ENCODE measurements around the gene ANKRD27.
A peak's percentile ranks its signal among the peaks of the same experiment; 100 is the strongest.
"Not testable (repeated sequence)": the region's sequence is repeated elsewhere in the genome, so short reads cannot be mapped to it uniquely, and the experiment has no call there.

GRCh38 chr19:32693151-32694108, 18.4 kb upstream of the ANKRD27 start:
- TF ChIP-seq CTCF (IDR thresholded peaks at IDR 0.05), result not testable (repeated sequence)
- peak in 2 of 3 donors; percentile 49 to 60 for TF ChIP-seq POLR2A (IDR thresholded peaks at IDR 0.05)
